ENCODE results near the gene SNAI1.

Gene SNAI1

DNA sequence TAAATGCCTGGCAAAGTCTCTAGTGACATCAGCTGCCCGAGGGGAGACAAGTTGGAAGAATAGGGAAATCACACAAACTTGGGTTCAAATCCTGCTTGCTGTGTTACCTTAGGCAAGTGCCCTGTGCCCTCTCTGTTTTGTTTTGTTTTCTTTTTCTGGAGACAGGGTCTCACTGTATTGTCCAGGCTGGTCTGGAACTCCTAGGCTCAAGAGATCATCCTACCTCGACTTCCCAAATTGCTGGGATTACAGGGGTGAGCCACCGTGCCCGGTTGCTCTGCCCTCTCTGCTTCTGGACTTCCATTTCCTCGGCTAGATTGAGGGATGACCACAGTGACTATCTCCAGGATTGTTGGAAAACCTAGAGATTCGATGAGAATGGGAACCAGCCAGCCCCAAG is 55.4 kb downstream of the SNAI1 start:
- DNase-seq = no peak

All from NCI-H2081 treated with DMSO at 0.1 percent for 48 hours (cell line).